SKM-1 (cell line): ENCODE measurements around the gene UNC13B.
A peak's percentile ranks its signal among the peaks of the same experiment; 100 is the strongest.
"Not testable (repeated sequence)": the region's sequence is repeated elsewhere in the genome, so short reads cannot be mapped to it uniquely, and the experiment has no call there.

Experiments
- DNase-seq: peaks from one replicate; lab custom pipeline; 2025; ENCODE audit not compliant: unreplicated experiment; lab: John Stamatoyannopoulos, UW

The UNC13B gene

DNA sequence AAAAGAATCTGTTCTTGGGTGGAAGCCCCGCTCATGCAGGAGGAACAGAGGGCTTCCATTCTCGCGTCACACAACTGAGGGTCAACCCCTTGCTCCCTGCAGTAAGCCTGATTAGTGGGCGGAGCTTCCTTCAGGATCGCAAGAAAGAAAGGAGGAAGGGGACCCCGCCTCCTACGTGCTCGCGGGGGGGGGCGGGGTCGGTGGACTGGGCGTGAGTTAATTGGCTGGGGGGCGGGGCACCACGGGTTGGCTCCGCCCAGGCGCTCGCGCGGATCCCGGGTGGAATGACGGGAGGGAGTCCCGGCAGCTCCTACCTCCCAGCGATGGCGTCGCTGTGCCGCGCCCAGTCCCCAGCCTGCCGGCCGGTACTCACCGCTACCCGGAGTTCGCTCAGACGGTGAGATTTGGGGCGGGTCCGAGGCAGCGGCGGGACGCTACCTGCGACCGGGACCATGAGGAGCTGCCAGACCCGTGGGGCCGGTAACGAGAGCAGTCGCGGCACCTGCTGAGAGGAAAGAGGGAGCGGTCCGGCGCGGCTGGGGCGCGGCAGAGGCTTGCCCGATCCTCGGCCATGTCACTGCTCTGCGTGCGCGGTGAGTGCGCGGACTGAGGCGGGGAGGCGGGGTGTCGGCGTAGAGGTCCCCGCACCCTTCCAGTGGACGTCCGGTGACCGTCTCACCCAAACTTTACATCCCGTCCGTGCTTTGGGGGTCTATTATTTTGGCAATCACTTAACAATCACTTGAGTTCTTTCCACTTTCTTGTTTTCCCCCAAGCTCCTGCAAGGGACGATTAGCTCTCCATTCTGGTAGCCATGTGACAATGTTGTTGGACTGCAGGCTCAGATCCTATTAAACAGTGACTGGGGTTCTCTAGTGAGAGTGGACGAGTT lies at the start of gene UNC13B:
TSS of gene UNC13B (plus strand) at position 297 of the 892 bp plus-strand sequence. CDS start at position 572, 275 bp downstream.
- peak; percentile 81 for DNase-seq

GRCh38 chr9:35112257-35113020 lies 49.4 kb upstream of the UNC13B start:
- DNase-seq, result no peak

DNA sequence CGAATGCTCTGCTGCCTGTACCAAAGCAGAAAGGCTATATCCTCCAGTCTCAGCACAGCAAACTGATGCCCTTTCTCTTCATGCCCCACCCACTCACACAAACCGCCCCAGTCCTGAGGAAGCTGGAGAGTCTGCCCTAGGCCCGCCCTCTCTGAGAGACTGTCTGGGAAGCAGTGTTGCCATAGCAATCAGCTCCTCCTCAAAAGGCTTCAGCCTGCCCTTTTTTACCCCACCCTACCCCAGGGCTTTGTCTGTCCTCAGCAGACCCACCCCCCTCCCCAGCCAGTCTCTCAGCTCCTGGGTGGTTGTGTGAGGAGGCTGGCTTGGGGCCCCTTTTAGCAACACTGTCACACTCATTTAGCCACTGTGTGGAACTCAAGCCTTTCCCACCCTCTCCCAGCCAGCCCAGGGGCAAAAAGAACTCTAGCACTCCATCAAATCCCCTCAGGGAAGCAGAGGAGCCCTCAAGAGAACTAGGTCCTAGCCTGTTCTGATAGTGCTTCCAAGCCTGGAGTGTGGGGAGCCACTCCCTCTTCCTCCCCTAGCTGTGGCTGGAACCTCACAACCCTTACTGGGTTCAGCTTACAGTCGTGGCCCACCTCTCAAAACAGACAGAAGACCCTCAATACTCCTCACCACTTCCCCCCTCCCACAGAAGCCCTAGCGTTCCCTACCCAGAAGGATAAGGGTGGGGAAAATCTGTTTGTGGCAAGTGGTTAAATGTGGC lies 47.5 kb upstream of the UNC13B start:
- peak; percentile 85 for DNase-seq

DNA sequence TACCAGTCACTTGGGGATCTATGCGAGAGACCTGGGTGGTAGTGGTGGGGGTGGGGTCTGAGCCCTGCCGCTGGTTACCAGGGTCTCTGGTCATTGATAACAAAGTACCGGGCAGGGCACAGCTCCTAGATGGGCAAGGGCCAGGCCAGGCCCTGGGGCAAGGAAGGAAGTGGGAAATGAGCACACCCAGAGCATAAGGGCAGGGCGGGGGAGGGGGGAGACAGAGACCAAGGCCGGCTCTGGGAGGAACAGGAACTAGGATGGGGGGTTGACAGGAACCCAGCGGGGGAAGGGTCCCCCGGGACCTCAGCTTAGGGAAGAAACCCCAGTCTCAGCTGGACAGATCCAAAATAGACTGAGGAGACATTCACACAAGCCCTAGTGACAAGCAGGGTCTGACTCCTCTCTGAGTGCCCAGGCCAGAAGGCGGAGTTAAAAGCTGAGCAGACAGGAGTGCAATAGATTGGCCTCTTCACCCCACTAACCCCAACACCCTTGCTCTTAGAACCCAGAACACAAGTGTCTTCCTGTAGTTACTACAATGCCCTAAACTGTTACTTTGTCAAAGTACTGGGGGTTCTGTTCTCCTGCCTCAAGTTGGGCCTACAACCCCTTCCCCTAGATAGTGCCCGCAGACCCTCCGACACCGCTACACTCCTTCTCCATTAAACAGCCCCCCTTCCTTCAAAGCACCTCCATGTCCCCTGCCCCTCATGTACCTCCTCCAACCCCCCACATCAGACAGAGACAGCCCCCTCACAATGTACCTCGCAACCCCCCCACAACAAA lies 46.8 kb upstream of the UNC13B start:
- DNase-seq, result peak; percentile 73

GRCh38 chr9:35115680-35116538 lies 45.9 kb upstream of the UNC13B start, which contains the start of gene ATOSB:
Gene ATOSB (minus strand): TSS chr9:35115862. CDS start chr9:35108274, 7,588 bp downstream.
- peak; percentile 93 for DNase-seq

- DNase-seq, result no peak
Observed at GRCh38 chr9:35116539-35116897, 45.3 kb upstream of the UNC13B start.

DNA sequence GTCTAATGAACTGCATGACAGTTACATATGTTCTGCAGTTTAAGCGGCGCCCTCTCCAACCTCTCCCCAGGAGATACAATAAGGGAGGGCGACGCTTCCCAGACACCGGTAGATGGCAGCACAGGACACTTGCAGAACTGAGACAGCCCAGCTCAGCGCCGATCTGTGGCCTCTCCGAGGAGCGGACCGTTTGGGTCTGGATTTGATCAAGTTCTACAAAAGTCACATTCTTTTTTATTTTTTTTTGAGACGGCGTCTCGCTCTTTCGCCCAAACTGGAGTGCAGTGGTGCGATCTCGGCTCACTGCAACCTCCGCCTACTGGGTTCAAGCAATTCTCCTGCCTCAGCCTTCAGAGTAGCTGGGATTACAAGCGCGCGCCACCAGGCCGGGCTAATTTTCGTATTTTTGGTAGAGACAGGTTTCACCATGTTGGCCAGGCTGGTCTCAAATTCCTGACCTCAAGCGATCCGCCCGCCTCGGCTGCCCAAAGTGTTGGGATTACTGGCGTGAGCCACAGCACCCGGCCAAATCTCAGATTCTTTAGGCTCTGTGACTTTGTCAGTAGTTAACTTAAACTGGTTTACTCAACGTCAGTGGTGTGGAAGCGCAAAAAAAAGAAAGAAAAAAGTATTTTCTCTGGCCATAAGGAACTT lies 44.8 kb upstream of the UNC13B start:
- DNase-seq, result peak; percentile 76

DNA sequence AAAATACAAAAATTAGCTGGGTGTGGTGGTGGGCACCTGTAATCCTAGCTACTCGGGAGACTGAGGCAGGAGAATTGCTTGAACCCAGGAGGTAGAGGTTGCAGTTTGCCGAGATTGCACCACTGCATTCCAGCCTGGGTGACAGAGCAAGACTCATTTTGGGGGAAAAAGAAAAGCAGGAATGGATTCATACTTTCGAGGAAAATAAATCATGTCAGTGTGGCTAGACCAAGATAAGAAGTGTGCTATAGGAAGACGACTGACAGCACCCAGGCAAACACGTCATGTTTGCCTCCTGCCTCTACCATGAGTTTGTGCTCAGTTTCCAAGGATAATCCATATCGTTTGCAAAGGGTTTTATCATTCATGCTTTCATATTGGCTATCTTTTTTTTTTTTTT lies 26.9 kb upstream of the UNC13B start:
- DNase-seq, result no peak

DNA sequence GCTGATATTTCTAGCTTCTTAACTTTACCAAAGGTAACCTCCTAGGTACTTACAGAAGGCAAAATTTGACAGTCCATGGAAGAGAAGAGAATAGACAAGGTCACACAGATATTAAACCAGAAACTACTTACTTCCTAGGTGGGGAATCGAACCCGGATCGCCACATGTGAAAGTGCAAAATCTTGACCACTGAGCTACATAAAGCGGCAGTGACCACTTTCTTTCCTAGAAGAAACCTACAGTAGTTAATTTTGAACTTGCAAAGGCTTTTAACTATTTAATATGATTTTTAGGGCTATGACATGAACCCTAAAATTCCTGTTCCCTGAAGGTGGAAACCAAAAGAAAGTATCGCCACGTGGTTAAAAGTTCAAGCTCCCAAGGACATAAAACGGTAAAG lies 25.8 kb upstream of the UNC13B start:
- no peak for DNase-seq

- no peak for DNase-seq
Observed at GRCh38 chr9:35136866-35137265, 24.9 kb upstream of the UNC13B start.

- no peak for DNase-seq
Observed at GRCh38 chr9:35140093-35140492, 21.7 kb upstream of the UNC13B start.

DNA sequence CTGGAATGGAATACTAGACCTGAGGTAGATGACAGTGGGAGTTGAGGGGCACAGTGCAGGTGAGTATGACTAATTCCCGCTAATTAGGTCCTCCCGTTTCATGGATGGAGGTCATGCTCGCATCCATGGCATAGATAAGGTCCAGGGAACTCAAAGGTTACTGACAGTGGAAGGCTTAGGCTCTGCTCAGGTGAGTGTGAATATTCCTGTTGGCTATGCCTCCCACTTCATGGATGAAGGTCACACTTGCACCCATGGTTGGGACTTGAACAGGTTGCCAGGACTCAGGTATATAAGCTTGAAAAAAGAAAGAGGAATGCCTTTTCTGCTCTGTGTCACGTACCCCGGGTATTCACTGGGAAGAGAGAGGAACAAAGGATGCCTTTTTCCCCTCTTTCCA lies 19.8 kb upstream of the UNC13B start:
- no peak for DNase-seq

DNA sequence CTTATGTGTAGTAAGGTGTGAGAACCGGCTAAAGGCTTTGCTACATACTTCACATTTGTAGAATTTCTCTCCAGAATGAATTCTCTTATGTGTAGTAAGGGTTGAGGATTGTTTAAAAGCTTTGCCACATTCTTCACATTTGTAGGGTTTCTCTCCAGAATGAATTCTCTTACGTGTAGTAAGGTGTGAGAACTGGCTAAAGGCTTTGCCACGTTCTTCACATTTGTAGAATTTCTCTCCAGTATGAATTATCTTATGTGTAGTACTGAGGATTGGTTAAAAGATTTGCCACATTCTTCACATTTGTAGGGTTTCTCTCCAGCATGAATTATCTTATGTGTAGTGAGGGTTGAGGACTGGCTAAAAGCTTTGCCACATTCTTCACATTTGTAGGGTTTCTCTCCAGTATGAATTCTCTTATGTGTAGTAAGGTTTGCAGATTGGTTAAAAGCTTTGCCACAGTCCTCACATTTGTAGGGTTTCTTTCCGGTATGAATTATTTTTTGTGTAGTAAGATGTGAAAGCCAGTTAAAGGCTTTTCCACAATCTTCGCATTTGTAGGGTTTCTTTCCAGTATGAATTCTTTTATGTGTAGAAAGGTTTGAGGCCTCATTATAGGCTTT lies 13.8 kb upstream of the UNC13B start:
- DNase-seq, result not testable (repeated sequence)

DNA sequence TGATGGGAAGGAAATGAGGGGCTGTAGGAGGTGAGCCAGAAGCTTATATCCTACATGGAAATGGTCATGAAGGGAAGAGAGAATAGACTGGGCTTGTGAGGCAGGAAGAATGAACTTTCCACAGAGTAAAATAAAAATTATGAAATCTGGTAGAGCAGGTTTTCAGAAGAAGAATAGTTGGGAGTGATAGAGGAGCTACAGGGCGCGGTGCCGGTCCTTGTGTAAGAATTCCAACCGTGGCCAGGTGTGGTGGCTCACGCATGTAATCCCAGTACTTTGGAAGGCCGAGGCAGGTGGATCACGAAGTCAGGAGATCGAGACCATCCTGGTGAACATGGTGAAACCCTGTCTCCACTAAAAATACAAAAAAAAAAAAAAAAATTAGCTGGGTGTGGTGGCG lies 8.9 kb upstream of the UNC13B start:
- no peak for DNase-seq

DNA sequence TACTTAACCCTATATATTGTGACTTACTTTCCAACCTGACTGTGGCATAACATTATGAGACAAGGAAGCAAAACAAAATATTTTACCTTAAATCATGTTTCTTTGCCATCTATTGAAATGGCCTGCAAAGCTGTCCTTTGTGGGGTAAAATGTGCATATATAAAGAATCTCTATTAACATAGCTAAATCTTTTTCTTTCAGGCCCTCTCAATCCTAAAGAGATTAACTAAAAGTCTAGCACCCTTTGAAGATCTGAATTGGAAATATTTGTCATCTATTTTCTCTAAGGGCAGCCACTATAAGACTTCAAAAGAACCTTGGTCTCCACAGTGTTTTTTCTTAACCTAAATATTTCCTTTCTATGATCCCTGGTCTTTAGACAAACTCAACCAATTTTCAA lies 5.0 kb upstream of the UNC13B start:
- no peak for DNase-seq

DNA sequence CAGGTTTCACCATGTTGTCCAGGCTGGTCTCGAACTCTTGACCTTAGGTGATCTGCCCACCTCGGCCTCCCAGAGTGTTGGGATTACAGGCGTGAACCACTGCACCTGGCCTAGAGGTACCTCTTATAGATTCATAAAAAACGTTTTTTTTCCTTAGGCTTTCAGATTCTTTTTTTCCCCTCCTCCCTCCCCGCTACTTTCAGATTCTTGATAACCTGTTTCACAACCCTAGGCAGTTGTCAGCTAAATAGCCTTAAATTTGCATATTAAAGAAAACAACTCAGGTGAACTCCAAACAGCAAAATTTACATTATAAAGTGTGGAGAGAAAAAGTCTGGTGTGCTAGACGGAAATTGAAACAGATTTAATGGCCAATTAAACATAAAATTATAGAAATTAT lies 4.0 kb upstream of the UNC13B start:
- DNase-seq, result not testable (repeated sequence)

DNA sequence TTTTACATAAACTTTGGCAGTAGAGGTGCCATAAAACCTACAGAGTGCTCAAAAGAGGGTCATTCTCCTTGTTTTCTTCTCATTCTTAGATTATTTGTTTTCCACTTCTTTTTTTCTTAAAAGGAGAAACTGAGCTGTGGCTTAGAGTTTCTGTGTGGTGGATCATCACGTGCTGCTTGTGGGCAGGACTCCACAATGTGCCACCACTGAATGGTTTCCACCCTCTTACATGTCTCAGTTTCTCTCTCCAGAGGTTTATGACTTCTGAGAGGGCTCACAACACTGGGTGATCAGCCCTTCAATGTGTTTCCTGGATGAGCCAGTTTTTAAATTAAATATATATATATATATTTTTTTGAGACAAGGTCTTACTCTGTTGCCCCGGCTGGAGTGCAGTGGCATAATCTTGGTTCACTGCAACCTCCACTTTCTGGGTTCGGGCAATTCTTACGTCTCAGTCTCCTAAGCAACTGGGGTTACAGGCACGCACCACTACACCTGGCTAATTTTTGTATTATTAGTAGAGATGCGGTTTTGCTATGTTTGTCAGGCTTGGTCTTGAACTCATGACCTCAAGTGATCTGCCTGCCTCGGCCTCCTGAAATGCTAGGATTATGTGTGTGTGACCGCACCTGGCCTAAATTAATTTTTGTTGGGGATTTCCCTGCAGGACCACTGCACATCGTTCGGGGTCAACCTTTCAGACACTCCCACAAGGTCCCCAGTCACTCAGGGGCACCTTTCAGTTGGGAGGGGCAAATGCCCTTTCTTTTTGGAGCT lies 3.1 kb upstream of the UNC13B start:
- no peak for DNase-seq
